Dendritic cell treated with granulocyte-macrophage colony-stimulating factor and Interleukin-4, amounts not matched to agents 40 ng/mL and 50 ng/mL, for 4 days (primary cell): ENCODE data around the gene CCDC60.
"Not testable (repeated sequence)": the region's sequence is repeated elsewhere in the genome, so short reads cannot be mapped to it uniquely, and the experiment has no call there.

ENCODE experiments used
- H3K27ac Mint-ChIP-seq: one replicate; pipeline ENCODE4 v1.8.0; 2022; ENCODE audit warnings: mild to moderate bottlenecking, mixed read lengths
- H3K27me3 Mint-ChIP-seq: one replicate; pipeline ENCODE4 v1.8.0; 2022; ENCODE audit warnings: mild to moderate bottlenecking, mixed read lengths
- H3K36me3 Mint-ChIP-seq: one replicate; pipeline ENCODE4 v1.8.0; 2022; ENCODE audit warnings: low read depth, mixed read lengths
- H3K4me1 Mint-ChIP-seq: one replicate; pipeline ENCODE4 v1.8.0; 2022; ENCODE audit warnings: low read depth, mixed read lengths
- H3K4me3 Mint-ChIP-seq: one replicate; pipeline ENCODE4 v1.8.0; 2022; ENCODE audit warnings: mild to moderate bottlenecking, moderate library complexity, mixed read lengths
- H3K9me3 Mint-ChIP-seq: one replicate; pipeline ENCODE4 v1.8.0; 2022; ENCODE audit warnings: mixed read lengths
- intact Hi-C: fragments of 100-400 bp; cut with micrococcal nuclease; formaldehyde crosslinking; loops from one replicate; pipeline ENCODE4 v1.15.0; 2022

Gene CCDC60

DNA sequence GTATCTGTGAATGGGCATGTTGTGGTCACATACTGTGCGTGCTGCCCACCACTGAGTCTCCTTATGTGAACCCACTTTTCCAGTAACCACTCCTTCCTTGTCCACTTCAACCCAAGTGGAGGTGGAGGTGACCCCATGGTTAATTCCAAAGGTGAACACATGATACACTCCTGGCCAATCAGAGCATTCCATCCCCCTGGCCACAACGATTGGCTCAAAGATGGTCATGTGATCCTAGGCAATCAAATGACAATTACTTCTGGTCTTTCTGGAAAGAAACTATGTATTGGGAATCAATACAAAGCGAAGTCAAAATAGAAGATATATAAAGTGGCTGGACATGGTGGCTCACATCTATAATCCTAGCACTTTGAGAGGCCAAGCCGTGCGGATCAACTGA lies 20.2 kb upstream of the CCDC60 start:
- Mint-ChIP-seq H3K36me3 (no peaks in the 10 kb centered on the region), H3K4me3 (no peak overlapping the region), H3K4me1 (no peaks in the 10 kb centered on the region), H3K9me3 (no peaks in the 10 kb centered on the region), H3K27me3 (peaks cover 3% of the 10 kb centered on the region), H3K27ac (no peak overlapping the region)
- intact Hi-C loops = no loop called here

DNA sequence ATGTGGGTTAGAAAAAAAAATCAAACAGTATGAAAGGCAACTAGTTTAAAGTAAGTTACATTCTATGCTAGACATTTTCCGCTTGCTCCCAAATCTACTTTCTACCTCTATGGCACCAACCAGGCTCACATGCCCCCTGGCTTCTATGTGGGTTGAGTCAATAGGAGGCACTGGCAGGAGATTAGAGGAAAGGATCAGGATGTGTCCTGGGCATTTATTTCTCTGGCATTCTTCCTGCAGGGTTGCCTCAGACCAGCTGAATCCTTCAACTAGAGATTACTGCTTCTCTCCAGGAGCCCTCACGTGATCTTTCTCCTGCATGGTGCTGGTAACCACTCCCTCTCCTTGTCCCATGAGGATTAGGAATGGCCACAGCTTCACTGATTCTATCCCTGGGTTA lies 14.9 kb upstream of the CCDC60 start:
- no peaks in the 10 kb centered on the region for H3K36me3 Mint-ChIP-seq
- no peaks in the 10 kb centered on the region for H3K4me1 Mint-ChIP-seq
- H3K9me3 Mint-ChIP-seq = no peaks in the 10 kb centered on the region
- no peak overlapping the region for H3K27ac Mint-ChIP-seq
- peaks cover 1% of the 10 kb centered on the region for H3K27me3 Mint-ChIP-seq
- no peak overlapping the region for H3K4me3 Mint-ChIP-seq
- intact Hi-C loops = no loop called here

DNA sequence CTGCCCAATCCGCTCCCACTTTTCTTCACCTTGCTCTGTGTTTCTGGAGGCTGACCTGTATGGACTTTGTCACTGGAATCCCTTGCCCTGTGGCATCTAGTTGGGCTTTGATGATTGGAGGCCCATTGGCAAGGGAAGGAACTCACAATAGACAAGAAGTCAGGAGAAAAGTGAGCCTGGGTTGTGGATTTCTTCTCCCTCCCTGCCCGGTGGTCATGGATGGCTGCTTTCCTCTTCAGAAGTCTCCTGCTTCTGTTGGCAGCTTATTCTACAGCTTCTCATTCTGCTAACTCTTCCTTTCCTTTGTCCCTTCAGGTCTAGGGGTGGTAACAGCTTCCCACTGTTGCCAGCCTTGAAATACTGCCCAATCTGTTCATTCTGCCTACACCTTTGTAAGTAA lies 13.9 kb upstream of the CCDC60 start:
- Mint-ChIP-seq H3K27ac (no peak overlapping the region), H3K4me3 (no peak overlapping the region), H3K9me3 (no peaks in the 10 kb centered on the region), H3K27me3 (peaks cover under 1% of the 10 kb centered on the region), H3K4me1 (no peaks in the 10 kb centered on the region), H3K36me3 (no peaks in the 10 kb centered on the region)
- intact Hi-C loops = no loop called here

DNA sequence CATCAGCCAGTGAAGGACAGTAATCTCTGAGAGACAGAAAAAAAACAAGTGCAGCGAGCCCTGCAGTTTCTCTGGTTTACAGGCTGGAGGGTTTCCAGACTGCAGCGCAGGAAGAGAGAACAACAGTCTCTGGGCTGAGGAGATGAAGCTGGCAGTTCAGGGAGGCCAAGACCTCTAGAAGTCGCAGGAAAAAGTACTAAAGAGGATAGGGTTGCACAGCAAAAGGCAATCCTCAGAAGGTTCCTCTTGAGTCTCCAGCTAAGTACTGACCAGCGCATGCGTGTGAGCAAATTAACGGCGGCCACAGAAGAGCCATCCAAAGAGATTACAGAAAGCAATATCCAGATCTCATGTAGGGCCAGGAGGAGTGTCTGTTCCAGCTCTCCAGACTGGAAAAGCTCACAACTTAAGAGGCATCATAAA lies 12.2 kb upstream of the CCDC60 start:
- no peak overlapping the region for H3K27ac Mint-ChIP-seq
- H3K4me1 Mint-ChIP-seq = no peaks in the 10 kb centered on the region
- no peaks in the 10 kb centered on the region for H3K9me3 Mint-ChIP-seq
- no peaks in the 10 kb centered on the region for H3K27me3 Mint-ChIP-seq
- H3K36me3 Mint-ChIP-seq = no peaks in the 10 kb centered on the region
- no peak overlapping the region for H3K4me3 Mint-ChIP-seq
- intact Hi-C loops = no loop called here

DNA sequence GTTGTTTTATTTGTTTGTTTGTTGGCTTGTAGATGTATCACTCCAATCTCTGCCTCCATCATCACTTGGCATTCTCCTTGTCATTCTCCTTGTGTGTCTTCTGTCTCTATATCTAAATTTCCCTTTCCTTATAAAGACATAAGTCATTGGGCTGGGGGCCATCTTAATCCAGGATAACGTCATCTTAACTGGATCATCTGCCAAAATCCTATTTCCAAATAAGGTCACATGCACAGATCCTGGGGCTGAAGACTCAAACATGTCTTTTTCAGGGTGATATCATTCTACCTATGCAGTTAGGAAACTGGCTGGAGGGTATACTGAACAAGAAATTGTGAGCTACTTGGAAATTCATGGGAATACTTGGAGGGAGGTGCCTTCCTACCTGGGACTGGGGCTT lies 8.7 kb upstream of the CCDC60 start:
- H3K27me3 Mint-ChIP-seq = no peaks in the 10 kb centered on the region
- H3K27ac Mint-ChIP-seq = no peak overlapping the region
- H3K4me3 Mint-ChIP-seq = no peak overlapping the region
- intact Hi-C loops = no loop called here
- H3K9me3 Mint-ChIP-seq = no peaks in the 10 kb centered on the region
- H3K36me3 Mint-ChIP-seq = no peaks in the 10 kb centered on the region
- H3K4me1 Mint-ChIP-seq = no peaks in the 10 kb centered on the region

GRCh38 chr12:119326341-119326740 lies 8.2 kb upstream of the CCDC60 start:
- no peak overlapping the region for H3K4me3 Mint-ChIP-seq
- H3K4me1 Mint-ChIP-seq = no peaks in the 10 kb centered on the region
- no peak overlapping the region for H3K27ac Mint-ChIP-seq
- intact Hi-C loops = no loop called here
- H3K9me3 Mint-ChIP-seq = no peaks in the 10 kb centered on the region
- H3K36me3 Mint-ChIP-seq = no peaks in the 10 kb centered on the region
- no peaks in the 10 kb centered on the region for H3K27me3 Mint-ChIP-seq

DNA sequence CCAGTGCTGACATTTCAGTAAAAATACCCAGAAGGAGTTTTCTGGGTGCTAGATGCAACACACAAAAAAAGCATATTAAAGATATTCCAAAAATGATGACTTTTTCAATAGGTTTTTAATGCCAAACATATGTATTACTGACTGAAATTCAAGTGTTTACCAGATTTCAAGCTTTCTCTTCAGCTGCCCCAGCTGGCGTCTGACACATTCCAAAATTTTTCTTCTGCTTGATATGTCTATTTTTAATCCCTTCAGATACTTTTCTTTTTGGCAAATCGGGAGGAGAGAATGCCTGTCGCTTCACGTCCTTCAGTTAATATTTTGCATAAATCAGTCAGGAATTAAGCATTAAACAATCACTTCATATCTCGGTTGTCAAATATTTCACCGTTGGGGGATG lies 7.1 kb upstream of the CCDC60 start:
- H3K27ac Mint-ChIP-seq = no peak overlapping the region
- peaks cover under 1% of the 10 kb centered on the region for H3K27me3 Mint-ChIP-seq
- no peak overlapping the region for H3K4me3 Mint-ChIP-seq
- H3K4me1 Mint-ChIP-seq = no peaks in the 10 kb centered on the region
- no peaks in the 10 kb centered on the region for H3K9me3 Mint-ChIP-seq
- H3K36me3 Mint-ChIP-seq = no peaks in the 10 kb centered on the region
- intact Hi-C loops = no loop called here

- Mint-ChIP-seq H3K4me3 (no peak overlapping the region), H3K4me1 (no peaks in the 10 kb centered on the region), H3K27ac (no peak overlapping the region), H3K36me3 (no peaks in the 10 kb centered on the region), H3K27me3 (peaks cover 6% of the 10 kb centered on the region), H3K9me3 (no peaks in the 10 kb centered on the region)
- intact Hi-C loops = no loop called here
Measured at GRCh38 chr12:119328111-119328510, 6.4 kb upstream of the CCDC60 start.

DNA sequence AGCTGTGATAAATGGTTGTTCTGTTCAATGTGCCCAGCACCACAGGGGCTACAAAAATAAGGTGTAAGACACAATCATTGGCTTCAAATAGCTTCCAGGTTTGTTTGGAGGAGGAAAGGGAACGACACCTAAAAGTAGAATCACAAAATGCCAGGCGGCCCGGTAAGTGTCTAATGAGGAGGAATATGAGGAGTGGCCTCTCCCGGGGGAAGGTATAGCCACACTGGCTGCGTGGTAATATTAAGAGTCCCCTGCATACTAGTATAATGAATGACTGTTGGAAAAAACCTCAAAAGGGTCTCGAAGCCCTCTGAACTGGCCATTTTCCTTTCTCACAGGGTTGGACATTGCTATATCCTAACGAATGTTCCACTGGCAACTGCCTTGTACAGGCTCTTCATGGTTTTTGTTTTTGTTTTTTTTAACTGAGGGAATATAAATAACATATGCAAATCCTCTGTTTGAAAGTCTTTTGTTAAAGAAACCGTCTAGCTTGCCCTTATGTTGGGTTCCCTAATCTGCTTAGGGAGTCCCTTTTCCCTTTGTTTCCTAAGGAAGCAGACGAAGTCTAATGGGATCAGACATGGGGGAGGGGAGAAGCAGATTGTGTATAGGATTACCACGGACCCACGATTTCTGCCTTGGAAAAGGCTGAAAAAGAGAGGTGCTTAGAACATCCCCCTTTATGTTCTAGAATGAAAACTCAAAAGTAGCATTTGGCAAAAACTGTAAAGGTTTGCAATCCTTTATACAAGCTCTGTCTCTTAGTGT lies 4.2 kb downstream of the CCDC60 start:
- no peak overlapping the region for H3K4me3 Mint-ChIP-seq
- H3K4me1 Mint-ChIP-seq = no peaks in the 10 kb centered on the region
- peaks cover 5% of the 10 kb centered on the region for H3K27me3 Mint-ChIP-seq
- H3K36me3 Mint-ChIP-seq = no peaks in the 10 kb centered on the region
- H3K9me3 Mint-ChIP-seq = no peaks in the 10 kb centered on the region
- intact Hi-C loops = no loop called here
- H3K27ac Mint-ChIP-seq = no peak overlapping the region

DNA sequence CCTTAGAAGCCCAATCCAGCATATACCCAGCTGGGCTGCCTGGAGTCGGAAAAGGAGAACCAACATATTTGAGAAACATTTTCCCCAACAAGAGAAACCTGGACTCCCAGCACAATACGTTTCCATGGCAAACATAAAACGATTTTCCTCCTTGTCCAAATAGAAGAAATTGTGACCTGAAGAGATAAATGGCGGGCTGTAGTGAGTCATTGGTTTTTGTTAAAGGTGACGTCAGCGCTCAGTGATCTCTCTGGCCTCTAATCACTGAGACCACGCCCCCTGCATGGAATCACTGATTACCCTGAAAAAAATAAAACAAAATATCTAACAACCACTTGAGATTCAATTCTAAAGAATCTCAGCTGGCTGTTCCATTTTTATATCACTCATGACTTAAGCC lies 6.0 kb downstream of the CCDC60 start:
- Mint-ChIP-seq H3K4me1 (no peaks in the 10 kb centered on the region), H3K9me3 (no peaks in the 10 kb centered on the region), H3K27me3 (no peaks in the 10 kb centered on the region), H3K4me3 (no peak overlapping the region), H3K36me3 (no peaks in the 10 kb centered on the region), H3K27ac (no peak overlapping the region)
- intact Hi-C loops = no loop called here

DNA sequence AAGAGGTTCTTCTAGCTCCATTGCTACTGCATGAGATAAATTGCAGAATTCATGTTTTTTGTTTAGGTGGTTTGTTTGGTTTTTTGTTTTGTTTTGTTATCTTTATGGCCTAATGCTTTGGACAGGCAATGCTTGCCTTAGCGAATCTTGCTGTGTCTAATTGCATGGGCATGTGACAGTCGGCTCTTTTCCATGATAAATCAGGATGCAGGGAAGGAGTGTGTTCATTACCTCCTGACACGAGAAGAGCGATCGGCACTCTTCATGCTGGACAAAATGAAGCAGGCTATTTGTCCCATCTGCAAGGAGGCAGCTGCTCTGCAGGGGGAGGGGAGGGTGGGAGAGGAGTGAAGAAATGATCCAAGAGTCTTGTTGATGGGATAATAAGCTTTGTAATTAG lies 6.5 kb downstream of the CCDC60 start:
- Mint-ChIP-seq H3K27ac (no peak overlapping the region), H3K4me1 (no peaks in the 10 kb centered on the region), H3K27me3 (no peaks in the 10 kb centered on the region), H3K4me3 (no peak overlapping the region), H3K36me3 (no peaks in the 10 kb centered on the region), H3K9me3 (no peaks in the 10 kb centered on the region)
- intact Hi-C loops = no loop called here

DNA sequence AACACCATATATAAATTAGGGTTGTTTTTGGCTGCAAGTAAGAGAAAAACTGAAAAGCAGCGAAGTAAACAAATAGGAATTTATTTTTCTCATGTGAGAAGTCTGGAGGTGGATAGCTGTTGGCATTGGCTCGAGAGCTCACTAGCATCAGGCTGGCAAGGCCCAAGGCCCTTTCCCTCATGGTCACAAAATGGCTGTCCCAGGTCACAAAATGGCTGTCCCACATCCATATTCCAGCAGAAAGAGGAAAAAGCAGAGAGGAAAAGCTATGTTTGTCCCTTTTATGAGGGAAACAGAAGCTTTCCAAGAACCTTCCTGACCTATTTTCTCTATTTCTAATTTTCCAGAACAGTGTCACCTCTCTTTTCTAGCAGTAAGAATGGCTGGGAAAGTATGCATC lies 7.5 kb downstream of the CCDC60 start:
- Mint-ChIP-seq H3K4me3 (no peak overlapping the region), H3K4me1 (no peaks in the 10 kb centered on the region), H3K27ac (no peak overlapping the region), H3K9me3 (no peaks in the 10 kb centered on the region), H3K36me3 (no peaks in the 10 kb centered on the region), H3K27me3 (no peaks in the 10 kb centered on the region)
- intact Hi-C loops = no loop called here

DNA sequence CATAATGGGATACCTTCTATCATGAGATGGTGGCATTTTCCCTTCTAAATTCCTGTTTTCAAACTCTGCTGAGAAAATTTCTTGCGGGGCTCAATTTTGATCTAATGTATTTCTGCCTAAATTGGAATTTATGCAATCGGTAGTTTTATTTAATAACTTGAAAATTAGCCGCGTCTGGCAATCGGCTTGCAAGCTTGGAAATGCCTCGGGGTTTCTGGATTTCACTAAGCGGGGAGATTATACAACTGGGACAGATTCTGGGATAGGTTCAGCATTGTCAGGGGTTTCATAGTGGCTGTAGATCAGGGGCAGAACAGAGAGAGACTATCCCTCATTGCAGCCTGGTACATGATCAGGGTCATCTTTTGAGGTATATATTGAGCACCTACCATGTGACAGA lies 8.6 kb downstream of the CCDC60 start:
- H3K27ac Mint-ChIP-seq = no peak overlapping the region
- H3K4me1 Mint-ChIP-seq = no peaks in the 10 kb centered on the region
- H3K36me3 Mint-ChIP-seq = no peaks in the 10 kb centered on the region
- intact Hi-C loops = no loop called here
- no peak overlapping the region for H3K4me3 Mint-ChIP-seq
- no peaks in the 10 kb centered on the region for H3K9me3 Mint-ChIP-seq
- H3K27me3 Mint-ChIP-seq = no peaks in the 10 kb centered on the region

- H3K36me3 Mint-ChIP-seq = no peaks in the 10 kb centered on the region
- intact Hi-C loops = no loop called here
- H3K4me3 Mint-ChIP-seq = no peak overlapping the region
- H3K4me1 Mint-ChIP-seq = no peaks in the 10 kb centered on the region
- peaks cover 18% of the 10 kb centered on the region for H3K9me3 Mint-ChIP-seq
- no peaks in the 10 kb centered on the region for H3K27me3 Mint-ChIP-seq
- H3K27ac Mint-ChIP-seq = no peak overlapping the region
Measured at GRCh38 chr12:119354172-119354571, 19.6 kb downstream of the CCDC60 start.

DNA sequence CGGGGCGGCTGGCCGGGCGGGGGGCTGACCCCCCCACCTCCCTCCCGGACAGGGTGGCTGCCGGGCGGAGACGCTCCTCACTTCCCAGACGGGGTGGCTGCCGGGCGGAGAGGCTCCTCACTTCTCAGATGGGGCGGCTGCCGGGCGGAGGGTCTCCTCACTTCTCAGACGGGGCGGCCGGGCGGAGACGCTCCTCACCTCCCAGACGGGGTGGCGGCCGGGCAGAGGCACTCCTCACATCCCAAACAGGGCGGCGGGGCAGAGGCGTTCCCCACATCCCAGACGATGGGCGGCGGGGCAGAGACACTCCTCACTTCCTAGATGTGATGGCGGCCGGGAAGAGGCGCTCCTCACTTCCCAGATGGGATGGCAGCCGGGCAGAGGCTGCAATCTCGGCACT lies 25.8 kb downstream of the CCDC60 start:
- intact Hi-C loops = not testable (repeated sequence)

More for the DNA sequence above, 25.8 kb downstream of the CCDC60 start:
- not testable (repeated sequence) for H3K36me3 Mint-ChIP-seq, H3K9me3 Mint-ChIP-seq, H3K27ac Mint-ChIP-seq, H3K4me3 Mint-ChIP-seq, H3K4me1 Mint-ChIP-seq, H3K27me3 Mint-ChIP-seq
